Measurements from ENCODE around the gene CLCA1.

DNA sequence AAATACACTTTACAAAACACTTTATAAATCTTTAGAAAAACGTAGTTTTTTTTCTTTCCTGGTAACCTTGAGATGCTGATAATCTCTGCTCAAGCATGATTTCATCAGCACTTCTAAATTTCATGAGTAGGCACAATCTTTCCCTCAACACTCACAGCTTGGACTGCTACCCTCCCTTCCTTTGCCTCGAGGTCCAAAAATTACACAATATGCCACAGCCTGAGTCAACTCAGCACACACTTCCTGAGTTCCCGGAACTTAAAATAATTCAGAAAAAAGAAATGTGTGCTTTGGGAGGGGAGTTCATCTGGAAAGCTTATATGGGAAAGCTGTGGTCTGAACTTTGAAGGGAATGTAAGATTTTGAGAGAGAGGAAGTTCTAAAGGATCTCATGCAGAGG, 38.9 kb upstream of the CLCA1 start:
- TF ChIP-seq, protein P1, sequence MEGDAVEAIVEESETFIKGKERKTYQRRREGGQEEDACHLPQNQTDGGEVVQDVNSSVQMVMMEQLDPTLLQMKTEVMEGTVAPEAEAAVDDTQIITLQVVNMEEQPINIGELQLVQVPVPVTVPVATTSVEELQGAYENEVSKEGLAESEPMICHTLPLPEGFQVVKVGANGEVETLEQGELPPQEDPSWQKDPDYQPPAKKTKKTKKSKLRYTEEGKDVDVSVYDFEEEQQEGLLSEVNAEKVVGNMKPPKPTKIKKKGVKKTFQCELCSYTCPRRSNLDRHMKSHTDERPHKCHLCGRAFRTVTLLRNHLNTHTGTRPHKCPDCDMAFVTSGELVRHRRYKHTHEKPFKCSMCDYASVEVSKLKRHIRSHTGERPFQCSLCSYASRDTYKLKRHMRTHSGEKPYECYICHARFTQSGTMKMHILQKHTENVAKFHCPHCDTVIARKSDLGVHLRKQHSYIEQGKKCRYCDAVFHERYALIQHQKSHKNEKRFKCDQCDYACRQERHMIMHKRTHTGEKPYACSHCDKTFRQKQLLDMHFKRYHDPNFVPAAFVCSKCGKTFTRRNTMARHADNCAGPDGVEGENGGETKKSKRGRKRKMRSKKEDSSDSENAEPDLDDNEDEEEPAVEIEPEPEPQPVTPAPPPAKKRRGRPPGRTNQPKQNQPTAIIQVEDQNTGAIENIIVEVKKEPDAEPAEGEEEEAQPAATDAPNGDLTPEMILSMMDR (IDR thresholded peaks at IDR 0.05 in 8 of 11, conservative IDR thresholded peaks at IDR 0.05 in 3 of 11): no peak
- no peak for TF ChIP-seq POLR2A (IDR thresholded peaks at IDR 0.05)

Data from spleen (tissue), 7 donors.